SH-SY5Y (cell line): ENCODE results near the gene IL18R1.

ENCODE experiments used
- GATA2 ChIP-seq: IDR thresholded peaks from 2 replicates; pipeline ENCODE4 v1.6.1; 2011; ENCODE audit warnings: mild to moderate bottlenecking, low read depth, low read length
- GATA3 ChIP-seq: IDR thresholded peaks from 2 replicates; pipeline ENCODE4 v1.6.1; 2011; ENCODE audit warnings: low read depth, mild to moderate bottlenecking, low read length, moderate library complexity

IL18R1 gene

DNA sequence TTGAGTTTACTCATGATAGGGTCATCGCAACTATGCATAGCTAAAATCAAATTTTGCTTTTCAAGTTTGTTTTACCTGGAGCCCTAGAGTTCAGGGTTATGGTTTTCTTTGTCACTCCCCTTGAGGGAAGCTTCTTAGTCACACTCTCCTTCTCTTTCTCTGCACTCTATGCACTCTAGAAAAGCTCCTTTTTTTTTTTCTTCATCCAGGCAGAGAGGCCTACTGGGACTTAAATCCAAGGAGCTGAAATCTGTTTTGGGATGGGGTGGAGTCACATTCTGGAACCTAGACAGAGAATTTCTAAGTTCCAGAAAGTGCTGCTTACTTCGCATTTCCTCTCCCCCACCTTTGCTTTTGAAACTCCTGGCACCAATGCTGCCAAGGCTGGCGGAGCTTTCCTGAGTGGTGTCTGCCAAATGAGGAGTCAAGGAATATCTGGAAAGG, 19.1 kb upstream of the IL18R1 start:
- TF ChIP-seq GATA2 (no peak), GATA3 (no peak)

DNA sequence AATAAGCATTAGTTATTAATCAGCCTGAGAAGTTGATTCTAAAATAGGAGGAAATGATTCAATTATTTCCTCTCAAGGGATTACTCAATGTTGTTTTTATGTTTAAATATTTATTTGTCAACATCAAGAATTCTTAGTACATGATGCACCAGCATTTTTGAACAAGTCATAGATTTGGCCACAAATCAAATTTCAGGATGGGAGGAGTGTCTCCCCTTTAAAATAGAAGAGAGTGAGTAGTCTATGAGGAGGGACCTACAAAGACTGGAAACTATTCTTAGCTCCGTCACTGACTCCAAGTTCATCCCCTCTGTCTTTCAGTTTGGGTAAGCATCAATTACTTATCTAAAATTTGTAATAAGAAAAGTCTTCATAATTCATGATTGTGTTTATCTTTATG, 18.6 kb upstream of the IL18R1 start:
- no peak for TF ChIP-seq GATA3

DNA sequence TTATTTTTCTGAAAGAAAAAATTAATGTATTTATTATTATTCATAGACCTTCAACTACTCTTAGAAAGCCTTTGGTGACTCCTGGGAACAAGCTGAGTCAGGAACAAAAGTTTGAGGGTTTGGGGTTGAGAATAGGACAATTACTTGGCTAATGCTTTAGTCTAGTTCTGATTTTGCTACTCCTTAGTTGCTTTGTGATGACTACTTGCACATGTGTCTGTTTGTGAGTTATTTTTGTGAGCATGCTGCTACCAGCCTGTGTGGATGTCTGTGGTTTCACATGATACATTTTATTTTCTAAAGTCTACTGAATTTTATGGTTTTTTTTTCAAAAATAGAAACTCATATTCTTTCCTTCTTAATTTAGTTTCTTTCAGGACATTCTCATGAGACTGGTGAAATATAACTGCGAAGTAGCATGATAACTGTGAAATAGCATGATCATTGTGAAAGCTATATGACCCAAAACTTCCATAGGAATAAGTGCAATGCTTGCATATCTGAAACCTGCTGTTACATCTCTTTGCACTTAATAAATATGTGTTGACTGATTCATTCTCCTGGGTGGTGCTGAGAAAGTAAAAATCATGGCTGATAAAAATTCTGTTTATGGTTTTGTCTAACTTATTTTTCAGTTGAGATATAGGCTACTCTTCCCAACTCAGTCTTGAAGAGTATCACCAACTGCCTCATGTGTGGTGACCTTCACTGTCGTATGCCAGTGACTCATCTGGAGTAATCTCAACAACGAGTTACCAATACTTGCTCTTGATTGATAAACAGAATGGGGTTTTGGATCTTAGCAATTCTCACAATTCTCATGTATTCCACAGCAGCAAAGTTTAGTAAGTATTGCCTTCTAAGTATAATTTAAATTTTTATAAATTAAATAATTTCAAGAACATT, 17.9 kb upstream of the IL18R1 start:
- TF ChIP-seq GATA3: no peak
- TF ChIP-seq GATA2: no peak

DNA sequence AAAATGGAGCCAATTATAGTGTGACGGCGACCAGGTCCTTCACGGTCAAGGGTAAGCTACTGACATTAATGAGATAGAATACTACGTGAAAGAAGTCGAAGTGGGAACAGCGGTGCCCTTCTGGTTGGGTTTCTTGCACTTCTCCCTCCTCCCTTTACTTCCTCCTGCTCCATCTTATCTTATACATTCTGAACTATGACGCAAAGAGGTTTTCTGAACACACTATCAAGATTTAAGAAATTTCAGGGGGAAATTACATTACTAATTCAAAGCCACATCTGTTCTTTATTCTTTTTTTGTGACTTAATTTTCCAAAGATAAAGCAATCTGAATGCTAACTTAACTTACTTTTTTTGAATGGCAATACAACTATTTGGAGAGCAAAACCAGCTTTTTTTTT, 14.8 kb upstream of the IL18R1 start:
- TF ChIP-seq GATA3: no peak
- TF ChIP-seq GATA2: no peak

DNA sequence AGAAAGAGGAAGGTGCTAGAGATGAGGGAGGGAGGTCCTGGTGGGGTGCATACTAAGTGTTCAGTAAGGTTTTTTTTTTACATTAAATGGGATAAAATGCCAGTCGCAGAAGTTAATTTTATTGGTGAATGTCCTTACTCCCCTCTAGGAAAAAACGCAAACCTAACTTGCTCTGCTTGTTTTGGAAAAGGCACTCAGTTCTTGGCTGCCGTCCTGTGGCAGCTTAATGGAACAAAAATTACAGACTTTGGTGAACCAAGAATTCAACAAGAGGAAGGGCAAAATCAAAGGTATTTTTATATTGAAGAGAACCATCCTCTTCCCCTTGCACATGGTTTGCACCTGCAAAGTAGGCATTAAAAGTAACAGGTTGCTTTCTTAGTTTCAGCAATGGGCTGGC, 12.7 kb upstream of the IL18R1 start:
- no peak for TF ChIP-seq GATA2
- TF ChIP-seq GATA3: no peak

DNA sequence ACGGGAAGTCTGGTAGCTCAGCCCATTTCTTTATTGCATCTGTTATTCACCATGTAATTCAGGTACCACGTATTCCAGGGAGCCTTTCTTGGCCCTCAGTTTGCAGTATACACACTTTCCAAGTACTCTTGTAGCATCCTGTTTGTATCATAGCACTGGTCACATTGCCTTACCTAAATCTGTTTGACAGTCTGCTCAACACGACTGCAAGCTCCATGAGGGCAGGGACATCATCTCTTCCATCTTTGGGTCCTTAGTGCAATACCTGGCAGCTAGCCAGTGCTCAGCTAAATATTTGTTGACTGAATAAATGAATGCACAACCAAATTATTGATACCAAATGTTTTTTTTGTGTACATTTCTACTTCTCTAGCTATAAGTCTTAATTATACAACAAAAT, 11.2 kb upstream of the IL18R1 start:
- TF ChIP-seq GATA3: no peak
- TF ChIP-seq GATA2: no peak

DNA sequence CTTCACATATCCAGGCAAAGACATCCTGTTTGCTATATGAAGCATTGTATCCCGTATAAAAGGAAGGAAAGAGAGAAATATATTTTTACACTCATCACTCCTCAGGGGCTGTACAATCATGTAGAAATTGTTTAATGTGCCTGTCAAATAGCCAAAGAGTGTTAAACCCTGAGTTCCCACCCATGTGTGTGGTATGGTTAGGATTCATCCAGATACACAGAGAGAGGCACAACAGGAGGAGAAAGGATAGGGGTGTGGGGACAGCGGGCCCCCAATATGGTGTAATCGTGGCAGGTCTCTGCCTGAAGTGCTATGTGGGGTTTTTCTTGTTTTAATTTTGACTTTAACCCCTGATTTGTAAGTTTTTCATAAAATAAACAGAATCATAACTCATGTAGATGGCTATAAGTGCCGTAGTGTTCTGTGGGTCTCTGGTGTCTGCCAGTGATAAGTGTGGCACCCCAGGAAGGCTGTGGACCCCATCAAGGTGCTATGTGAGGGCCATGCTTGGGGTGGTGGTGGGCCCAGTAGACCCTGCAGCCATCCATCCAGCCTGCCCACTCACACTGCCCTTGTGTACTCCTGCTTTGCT, 10.2 kb upstream of the IL18R1 start:
- no peak for TF ChIP-seq GATA3
- no peak for TF ChIP-seq GATA2

DNA sequence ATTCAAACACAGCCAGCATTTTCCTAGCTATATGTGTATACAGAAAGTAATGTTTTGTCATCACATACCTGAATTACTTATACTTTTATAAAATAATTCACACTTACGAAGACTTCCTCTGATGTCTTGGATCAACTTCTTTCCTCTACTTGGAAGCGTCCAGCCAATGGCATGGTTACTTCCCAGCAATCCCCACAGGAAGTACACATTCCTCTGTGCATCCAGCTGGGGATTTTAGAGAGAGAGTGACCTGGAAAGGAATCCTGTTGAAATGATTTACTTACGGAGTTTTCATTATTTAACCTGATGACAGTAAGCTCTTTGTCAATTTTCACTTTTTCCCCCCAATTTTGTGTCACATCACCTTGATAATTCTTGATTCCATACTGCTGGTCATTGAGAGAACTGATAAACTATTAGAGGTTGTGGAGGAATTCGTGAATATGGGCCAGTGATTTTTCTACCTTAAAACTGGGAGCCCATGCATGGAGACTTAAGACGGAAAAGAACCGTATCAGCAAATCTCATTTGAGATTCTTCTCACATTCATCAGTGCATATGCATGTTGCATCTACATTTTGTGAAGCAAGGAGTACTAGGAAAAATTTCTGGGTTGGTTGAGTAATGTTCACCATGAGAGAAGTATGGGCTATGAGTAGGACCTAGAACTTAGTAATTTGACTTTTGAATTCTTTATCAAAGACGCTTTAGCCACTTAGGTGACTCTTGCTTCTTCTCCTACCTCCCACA, 9.0 kb upstream of the IL18R1 start:
- TF ChIP-seq GATA3 (no peak), GATA2 (no peak)

DNA sequence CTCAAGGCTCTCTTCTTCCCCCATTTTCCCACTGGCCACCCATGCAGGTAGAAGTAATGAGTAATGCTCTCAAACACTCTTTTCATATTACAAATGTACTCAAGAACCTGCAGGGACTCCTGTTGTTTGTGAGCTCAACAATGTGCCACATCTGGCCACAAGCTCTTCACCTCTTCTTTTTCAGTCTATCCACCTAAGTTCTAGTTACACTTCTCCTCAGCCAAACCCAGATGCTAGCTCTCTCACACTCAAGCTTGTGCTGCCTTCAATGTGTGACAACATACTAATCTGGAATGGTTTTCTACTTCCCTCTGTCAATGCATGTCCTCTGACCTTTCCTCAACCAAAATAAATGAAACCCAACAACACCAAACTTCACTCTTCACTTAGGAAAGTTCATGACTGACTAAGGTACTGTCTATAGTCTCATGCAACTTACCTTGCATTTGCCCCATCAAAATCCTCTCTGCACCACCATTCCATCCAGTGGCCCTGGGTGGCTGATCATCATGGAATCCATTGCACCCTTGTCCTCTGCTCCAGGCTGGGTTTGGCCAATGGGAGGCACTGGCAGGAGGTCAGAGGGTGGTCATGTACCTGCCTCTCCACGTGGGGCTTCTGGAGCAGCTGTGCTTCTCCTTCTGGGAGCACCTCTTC, 5.3 kb upstream of the IL18R1 start:
- TF ChIP-seq GATA2 (no peak), GATA3 (no peak)

DNA sequence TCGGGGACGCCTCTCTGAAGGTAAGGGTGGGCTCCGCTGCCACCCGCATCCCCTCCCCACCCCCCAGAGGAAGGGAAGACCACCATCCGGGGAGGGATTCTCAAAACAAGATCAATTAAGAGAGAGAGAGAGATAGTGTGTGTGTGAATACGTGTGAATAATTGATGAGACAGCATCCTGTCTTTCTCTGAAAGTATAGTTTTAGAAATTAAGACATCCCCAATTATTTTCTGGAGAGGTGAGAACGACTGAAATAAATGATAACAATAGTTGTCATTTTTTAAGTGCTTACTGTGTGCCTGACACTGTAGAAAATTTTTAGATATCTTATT, 751 bp downstream of the IL18R1 start:
- TF ChIP-seq GATA2: no peak
- TF ChIP-seq GATA3: no peak

DNA sequence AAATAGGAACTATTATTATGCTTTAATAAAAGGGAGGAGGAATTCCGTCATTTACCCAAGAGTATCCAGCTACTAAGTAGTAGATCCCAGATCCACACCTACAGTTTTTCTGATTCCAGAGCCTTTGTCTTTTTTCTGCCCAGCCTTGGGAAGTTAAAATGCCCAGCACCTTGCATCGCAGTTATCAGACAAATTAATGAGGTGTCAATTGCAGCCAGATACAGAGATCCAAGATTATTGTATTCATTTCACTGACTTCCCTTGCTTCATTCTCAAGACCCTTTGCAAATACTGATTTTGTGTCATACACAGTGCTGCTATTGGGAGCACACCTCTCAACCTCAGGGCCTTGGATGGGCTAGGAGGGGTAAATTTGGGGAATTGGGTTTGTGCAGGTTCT, 1.1 kb downstream of the IL18R1 start:
- TF ChIP-seq GATA2: no peak
- no peak for TF ChIP-seq GATA3

- TF ChIP-seq GATA2: no peak
- TF ChIP-seq GATA3: no peak
Observed at GRCh38 chr2:102357937-102358336, 2.3 kb downstream of the IL18R1 start.

DNA sequence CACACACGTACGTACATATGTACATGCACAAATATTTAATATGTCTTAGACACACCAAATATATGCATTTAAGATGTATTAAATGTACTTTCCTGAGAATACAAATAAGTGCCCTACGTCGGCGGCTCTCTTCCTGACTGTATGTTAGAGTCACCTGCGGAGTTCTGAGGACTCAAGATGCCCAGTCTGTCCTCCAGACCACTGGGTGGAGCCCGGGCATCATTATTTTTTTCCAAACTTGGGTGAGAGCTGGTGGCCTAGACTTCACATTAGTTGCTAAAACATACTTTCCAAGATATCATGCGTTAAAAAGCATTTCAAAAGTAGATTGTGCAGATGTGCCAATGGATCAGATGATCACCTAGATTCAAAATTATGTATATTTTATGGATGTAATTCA, 2.9 kb downstream of the IL18R1 start:
- TF ChIP-seq GATA3 (no peak), GATA2 (no peak)

- TF ChIP-seq GATA3 (no peak), GATA2 (no peak)
Observed at GRCh38 chr2:102359527-102359926, 3.9 kb downstream of the IL18R1 start.

DNA sequence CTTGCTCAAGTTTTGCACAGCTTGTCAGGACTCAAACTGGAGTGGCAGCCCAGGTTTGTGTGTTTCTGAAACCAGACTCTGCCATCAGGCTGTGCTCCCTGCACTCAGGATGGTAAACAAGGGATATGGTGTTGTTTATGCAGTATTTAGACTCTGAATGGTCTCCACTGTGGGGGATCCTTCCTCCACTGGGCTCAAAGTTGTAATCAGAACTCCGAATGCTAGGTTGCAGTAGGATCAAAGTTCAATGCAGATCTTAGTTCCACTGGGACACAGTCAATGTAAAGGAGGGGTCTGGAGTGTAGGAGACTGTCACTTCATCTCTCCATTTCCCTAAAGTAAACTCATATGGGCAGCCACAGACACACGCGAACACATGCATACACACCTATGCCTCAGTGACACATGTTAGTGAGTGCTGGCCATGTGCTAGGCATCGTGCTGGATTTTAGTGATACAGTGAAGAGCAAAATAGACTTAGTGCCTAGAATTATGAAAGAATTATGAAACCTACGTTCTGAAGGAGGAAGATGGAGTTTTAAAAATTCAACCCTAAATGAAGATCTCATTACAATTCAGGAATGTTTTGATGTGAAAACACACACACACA, 6.1 kb downstream of the IL18R1 start:
- TF ChIP-seq GATA3 (no peak), GATA2 (no peak)
